ENCODE measurements around the gene ST6GAL1.

GRCh38 chr3:186960347-186960746, 30.0 kb downstream of the ST6GAL1 start:
- TF ChIP-seq EP300 (IDR thresholded peaks at IDR 0.05), result no peak
- TF ChIP-seq, protein P1, sequence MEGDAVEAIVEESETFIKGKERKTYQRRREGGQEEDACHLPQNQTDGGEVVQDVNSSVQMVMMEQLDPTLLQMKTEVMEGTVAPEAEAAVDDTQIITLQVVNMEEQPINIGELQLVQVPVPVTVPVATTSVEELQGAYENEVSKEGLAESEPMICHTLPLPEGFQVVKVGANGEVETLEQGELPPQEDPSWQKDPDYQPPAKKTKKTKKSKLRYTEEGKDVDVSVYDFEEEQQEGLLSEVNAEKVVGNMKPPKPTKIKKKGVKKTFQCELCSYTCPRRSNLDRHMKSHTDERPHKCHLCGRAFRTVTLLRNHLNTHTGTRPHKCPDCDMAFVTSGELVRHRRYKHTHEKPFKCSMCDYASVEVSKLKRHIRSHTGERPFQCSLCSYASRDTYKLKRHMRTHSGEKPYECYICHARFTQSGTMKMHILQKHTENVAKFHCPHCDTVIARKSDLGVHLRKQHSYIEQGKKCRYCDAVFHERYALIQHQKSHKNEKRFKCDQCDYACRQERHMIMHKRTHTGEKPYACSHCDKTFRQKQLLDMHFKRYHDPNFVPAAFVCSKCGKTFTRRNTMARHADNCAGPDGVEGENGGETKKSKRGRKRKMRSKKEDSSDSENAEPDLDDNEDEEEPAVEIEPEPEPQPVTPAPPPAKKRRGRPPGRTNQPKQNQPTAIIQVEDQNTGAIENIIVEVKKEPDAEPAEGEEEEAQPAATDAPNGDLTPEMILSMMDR (IDR thresholded peaks at IDR 0.05), result no peak

Data from gastroesophageal sphincter (tissue), 3 donors.